Prostate gland (tissue), 2 donors: Measurements from ENCODE around the gene ZNF100. TPM values are rescaled to one million over a fixed set of nuclear protein-coding genes. Genes with fewer than 3 reads are reported as not detected.
"Not testable (repeated sequence)": the region's sequence is repeated elsewhere in the genome, so short reads cannot be mapped to it uniquely, and the experiment has no call there.

Experiments
- DNase-seq: peaks from one replicate; pipeline ENCODE4 v3.0.0-alpha.2; 2019; ENCODE audit warnings: low spot score
- H3K27ac ChIP-seq, 2 donors: fragments of 200-600 bp; sonication (generic); 2 replicates each; pipeline ENCODE4 v1.5.1; 2017 to 2019
- H3K27me3 ChIP-seq: fragments of 200-600 bp; sonication (generic); replicated peaks from 2 replicates; pipeline ENCODE4 v1.5.1; 2019; ENCODE audit not compliant: insufficient read depth
- H3K36me3 ChIP-seq, 2 donors: fragments of 200-600 bp; sonication (generic); 1 replicate in 1 of 2; 2 replicates in 1 of 2; pipeline versions ENCODE4 v1.5.1 to v1.8.1; 2017 to 2019
- H3K4me1 ChIP-seq: fragments of 200-600 bp; sonication (generic); replicated peaks from 2 replicates; pipeline ENCODE4 v1.5.1; 2019
- H3K4me3 ChIP-seq, 2 donors: fragments of 200-600 bp; sonication (generic); 2 replicates each; pipeline ENCODE4 v1.5.1; 2017 to 2019
- H3K9me3 ChIP-seq: fragments of 200-600 bp; sonication (generic); 2 replicates; pipeline ENCODE4 v1.5.1; 2017
- POLR2A ChIP-seq: fragments of 450-650 bp; IDR thresholded peaks from one replicate; pipeline ENCODE4 v1.6.1; 2016; ENCODE audit warnings: antibody characterized with exemption, mild to moderate bottlenecking
- POLR2AphosphoS5 ChIP-seq: sonication (generic); formaldehyde crosslinking; IDR thresholded peaks from one replicate; pipeline ENCODE4 v1.6.1; 2017; ENCODE audit warnings: antibody characterized with exemption
- WGBS: methylation state at CpG from one replicate; pipeline ENCODE4 v1.1.5; 2018; 5-methylcytosine and 5-hydroxymethylcytosine counted together
- intact Hi-C: fragments of 100-400 bp; cut with DNase I; formaldehyde crosslinking; loops from one replicate; pipeline ENCODE4 v1.14.2; 2022
- small RNA-seq, 2 donors: library from RNA; depleted of rRNA; stranded (forward); fragments of <200 nt; gene quantifications; one replicate each; pipeline ENCODE3, GENCODE V24; 2016
- total RNA-seq, 2 donors: library from RNA; depleted of rRNA; stranded (reverse); fragments of >200 nt; gene quantifications; one replicate each; pipeline ENCODE4 v1.1.0, GENCODE V29; 2016
- TF ChIP-seq, protein P1 (sequence below), 4 experiments: fragments of 200-600 bp in 2 of 4; fragments of 450-650 bp in 2 of 4; sonication (generic) in 2 of 4; IDR thresholded peaks; 1 replicate in 3 of 4; 2 replicates in 1 of 4; pipeline ENCODE4 v1.5.1; 2016 to 2019; ENCODE audit warnings: antibody characterized with exemption in 4 of 4, mild to moderate bottlenecking in 2 of 4, moderate library complexity in 2 of 4

Gene ZNF100
- total RNA-seq, 2 donors from 2014 or later, result 6.4 to 7.7 TPM

GRCh38 chr19:21674454-21674853 lies 92.9 kb downstream of the ZNF100 start:
- no peaks in the 10 kb centered on the region for H3K4me1 ChIP-seq
- no peaks in the 10 kb centered on the region for H3K36me3 ChIP-seq
- intact Hi-C loops, result no loop called here
- WGBS, result 54% methylated on average over 1 of the region's 1 CpG
- H3K27ac ChIP-seq, result no peak overlapping the region
- TF ChIP-seq POLR2A (no peak), POLR2AphosphoS5 (no peak)
- TF ChIP-seq, protein P1, sequence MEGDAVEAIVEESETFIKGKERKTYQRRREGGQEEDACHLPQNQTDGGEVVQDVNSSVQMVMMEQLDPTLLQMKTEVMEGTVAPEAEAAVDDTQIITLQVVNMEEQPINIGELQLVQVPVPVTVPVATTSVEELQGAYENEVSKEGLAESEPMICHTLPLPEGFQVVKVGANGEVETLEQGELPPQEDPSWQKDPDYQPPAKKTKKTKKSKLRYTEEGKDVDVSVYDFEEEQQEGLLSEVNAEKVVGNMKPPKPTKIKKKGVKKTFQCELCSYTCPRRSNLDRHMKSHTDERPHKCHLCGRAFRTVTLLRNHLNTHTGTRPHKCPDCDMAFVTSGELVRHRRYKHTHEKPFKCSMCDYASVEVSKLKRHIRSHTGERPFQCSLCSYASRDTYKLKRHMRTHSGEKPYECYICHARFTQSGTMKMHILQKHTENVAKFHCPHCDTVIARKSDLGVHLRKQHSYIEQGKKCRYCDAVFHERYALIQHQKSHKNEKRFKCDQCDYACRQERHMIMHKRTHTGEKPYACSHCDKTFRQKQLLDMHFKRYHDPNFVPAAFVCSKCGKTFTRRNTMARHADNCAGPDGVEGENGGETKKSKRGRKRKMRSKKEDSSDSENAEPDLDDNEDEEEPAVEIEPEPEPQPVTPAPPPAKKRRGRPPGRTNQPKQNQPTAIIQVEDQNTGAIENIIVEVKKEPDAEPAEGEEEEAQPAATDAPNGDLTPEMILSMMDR (IDR thresholded peaks at IDR 0.05), result no peak
- H3K9me3 ChIP-seq, result no peaks in the 10 kb centered on the region
- no peak for DNase-seq
- H3K27me3 ChIP-seq, result no peaks in the 10 kb centered on the region
- H3K4me3 ChIP-seq, result no peak overlapping the region

DNA sequence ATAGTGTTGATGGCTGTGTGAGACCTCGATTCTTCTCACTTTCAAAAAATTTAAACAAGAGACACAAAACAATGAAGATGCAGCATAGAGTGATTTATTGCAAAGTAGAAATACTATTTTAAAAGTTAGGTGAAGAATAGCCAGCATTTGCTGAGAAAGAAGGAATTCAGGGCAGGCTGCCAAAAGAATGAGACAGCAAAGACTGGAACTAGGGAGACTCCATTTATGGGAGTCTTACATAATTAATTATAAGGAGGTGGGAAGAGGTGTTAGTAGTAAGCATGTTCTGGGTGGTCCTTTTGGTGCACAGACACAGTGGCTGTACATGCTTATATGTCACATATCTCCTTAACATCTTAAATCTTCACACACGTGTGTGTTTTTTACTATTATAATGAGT lies 93.9 kb downstream of the ZNF100 start:
- DNase-seq, H3K36me3 ChIP-seq, H3K27ac ChIP-seq, intact Hi-C loops, H3K9me3 ChIP-seq, H3K27me3 ChIP-seq, H3K4me3 ChIP-seq, H3K4me1 ChIP-seq: not testable (repeated sequence)
- WGBS, result 18% methylated on average over 2 of the region's 2 CpGs

Small RNA genes lying within 50 kb of the gene (small RNA-seq; reads per million reads assigned to genes)
- 0 reads per million in 2 donors for gene VN1R84P

Other genes with a start within 250 kb of the ZNF100 start
- 10 to 100 TPM; 21.6 to 21.8 TPM for gene ZNF43, start 68.6 kb upstream of the ZNF100 start, total RNA-seq
- gene ZNF208, start 243.4 kb upstream of the ZNF100 start, total RNA-seq, result 10 to 100 TPM in 1 of 2 donors, 1 to 10 TPM in 1; 4.3 to 12.4 TPM